Stomach (tissue), 4 donors: ENCODE results near the gene LHFPL5.

Experiments
- CTCF ChIP-seq, 7 experiments: fragments of 450-650 bp in 4 of 7; fragments of 200-600 bp in 3 of 7; sonication (generic) in 3 of 7; IDR thresholded peaks; one replicate each; pipeline ENCODE4 v1.5.1; 2016 to 2019; ENCODE audit warnings: antibody characterized with exemption in 7 of 7, control low read depth in 2 of 7, mild to moderate bottlenecking in 1 of 7
- POLR2A ChIP-seq, 4 donors: fragments of 450-650 bp; IDR thresholded peaks; one replicate each; pipeline ENCODE4 v1.6.1; 2016; ENCODE audit warnings: antibody characterized with exemption in 4 of 4, control low read depth in 2 of 4, mild to moderate bottlenecking in 1 of 4, moderate library complexity in 1 of 4
- POLR2AphosphoS5 ChIP-seq, 3 donors: sonication (generic); formaldehyde crosslinking; IDR thresholded peaks; one replicate each; pipeline ENCODE4 v1.6.1; 2016; ENCODE audit warnings: antibody characterized with exemption in 3 of 3

DNA sequence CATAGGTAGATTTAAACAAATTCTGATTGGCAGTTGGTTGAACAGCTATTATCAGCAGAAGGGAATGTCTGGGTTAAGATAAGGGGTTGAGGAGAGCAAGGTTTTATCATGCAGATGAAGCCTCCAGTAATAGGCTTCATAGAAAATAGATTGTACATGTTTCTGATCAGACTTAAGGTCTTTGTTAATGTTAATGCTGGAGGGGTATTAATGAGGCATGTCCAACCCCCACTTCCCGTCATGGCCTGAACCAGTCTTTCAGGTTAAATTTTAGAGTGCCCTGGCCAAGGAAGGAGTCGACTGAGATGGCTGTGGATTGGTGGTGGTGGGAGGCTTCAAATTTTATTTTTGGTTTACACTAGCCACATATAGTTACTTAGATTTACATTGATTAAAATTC, 21.0 kb upstream of the LHFPL5 start:
- TF ChIP-seq CTCF (IDR thresholded peaks at IDR 0.05) = no peak
- TF ChIP-seq POLR2A (IDR thresholded peaks at IDR 0.05) = no peak
- no peak for TF ChIP-seq POLR2AphosphoS5 (IDR thresholded peaks at IDR 0.05)
